GM13977 (cell line): ENCODE data around the gene SLC25A22.

ENCODE experiments used
- DNase-seq: peaks from one replicate; pipeline ENCODE4 v3.0.0; 2012; ENCODE audit warnings: low spot score
- CTCF ChIP-seq: IDR thresholded peaks from 2 replicates; pipeline ENCODE4 v1.5.1; 2012; ENCODE audit warnings: mild to moderate bottlenecking, control low read depth; ENCODE audit not compliant: insufficient read depth; ENCODE audit errors: extremely low read depth, missing control alignments
- in situ Hi-C: fragments of 300-500 bp; cut with MboI; formaldehyde crosslinking; loops from one replicate; pipeline ENCODE4 v1.12.0; 2022; ENCODE audit warnings: low sequenced_read_pairs, low pct_unique_long_range_greater_than_20kb, mixed read lengths, inconsistent platforms; ENCODE audit not compliant: unreplicated experiment

SLC25A22 gene

GRCh38 chr11:765025-765801, 32.9 kb downstream of the SLC25A22 start:
- in situ Hi-C loops: no loop called here
- peak; percentile 73 for TF ChIP-seq CTCF
- DNase-seq: peak; percentile 77

- no peak for DNase-seq
- no peak for TF ChIP-seq CTCF
- in situ Hi-C loops: no loop called here
Measured at GRCh38 chr11:764322-765024, 33.6 kb downstream of the SLC25A22 start.

GRCh38 chr11:763549-764321, 34.3 kb downstream of the SLC25A22 start:
- TF ChIP-seq CTCF: no peak
- in situ Hi-C loops: no loop called here
- no peak for DNase-seq

GRCh38 chr11:763073-763463, 35.0 kb downstream of the SLC25A22 start:
- in situ Hi-C loops: no loop called here
- DNase-seq: no peak
- TF ChIP-seq CTCF: no peak

- DNase-seq: peak; percentile 17
- peak; percentile 34 for TF ChIP-seq CTCF
- in situ Hi-C loops: no loop called here
Measured at GRCh38 chr11:762421-763072, 35.5 kb downstream of the SLC25A22 start.

GRCh38 chr11:761526-762108, 36.5 kb downstream of the SLC25A22 start:
- no peak for DNase-seq
- TF ChIP-seq CTCF: no peak
- in situ Hi-C loops: no loop called here
